HG03378 (cell line): ENCODE measurements around the gene TPD52L1.

Source experiments
- ATAC-seq: cut with Tn5 transposase; IDR thresholded peaks from one replicate; pipeline ENCODE4 v1.9.1; 2021; ENCODE audit warnings: mild to moderate bottlenecking, moderate library complexity; ENCODE audit not compliant: unreplicated experiment

The TPD52L1 gene

GRCh38 chr6:125205931-125206330, 52.4 kb downstream of the TPD52L1 start:
- no peak for ATAC-seq

- ATAC-seq: no peak
Measured at GRCh38 chr6:125206389-125206788, 52.8 kb downstream of the TPD52L1 start.

- no peak for ATAC-seq
Measured at GRCh38 chr6:125207956-125208355, 54.4 kb downstream of the TPD52L1 start.

DNA sequence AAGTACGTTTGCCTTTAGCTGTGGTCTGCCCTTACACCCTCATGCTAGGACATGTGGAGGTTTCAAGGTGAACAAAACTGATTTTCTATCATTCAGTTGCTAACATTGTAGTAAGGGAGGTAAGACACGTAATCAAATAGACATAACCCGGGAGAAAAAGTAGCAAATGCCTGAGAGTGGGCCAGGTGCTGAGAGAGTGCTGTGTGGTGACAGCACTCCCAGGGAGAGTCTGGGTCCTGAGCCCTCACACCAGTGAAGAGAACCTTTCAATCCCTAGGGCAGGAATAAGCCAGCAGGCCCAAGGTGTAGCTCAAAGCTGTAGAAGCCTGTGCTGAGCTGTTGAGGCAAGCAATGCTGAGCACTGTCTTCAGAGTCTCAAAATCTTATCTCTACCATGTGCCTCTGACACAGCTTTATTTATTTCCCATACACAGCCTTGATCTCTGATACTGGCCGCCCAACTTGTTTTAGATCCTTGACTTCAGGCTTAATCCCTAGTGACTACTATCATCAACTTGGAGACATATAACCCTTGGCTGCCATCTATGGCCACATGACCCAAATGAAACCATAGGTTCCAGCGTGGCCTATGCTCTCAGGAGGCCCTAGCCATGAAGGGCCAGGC, 55.2 kb downstream of the TPD52L1 start:
- ATAC-seq: no peak

DNA sequence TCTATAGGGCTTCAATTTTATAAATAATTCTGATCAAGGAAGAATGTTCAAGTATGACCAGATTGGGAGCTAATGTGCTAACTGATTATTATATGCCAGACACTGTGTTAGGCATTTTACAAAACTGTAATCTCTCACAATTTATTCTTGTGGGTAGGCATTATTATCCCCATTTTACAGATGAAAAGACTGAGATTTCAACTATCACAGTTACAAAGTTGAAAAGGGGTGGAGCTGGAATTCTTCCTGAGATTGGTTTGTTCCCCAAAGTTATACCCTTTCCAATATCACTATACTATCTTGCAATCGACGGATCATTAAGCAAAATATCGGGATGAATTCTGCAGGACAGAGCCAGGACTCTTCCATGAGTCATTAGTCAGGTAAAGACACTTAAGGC, 57.1 kb downstream of the TPD52L1 start:
- ATAC-seq: no peak

DNA sequence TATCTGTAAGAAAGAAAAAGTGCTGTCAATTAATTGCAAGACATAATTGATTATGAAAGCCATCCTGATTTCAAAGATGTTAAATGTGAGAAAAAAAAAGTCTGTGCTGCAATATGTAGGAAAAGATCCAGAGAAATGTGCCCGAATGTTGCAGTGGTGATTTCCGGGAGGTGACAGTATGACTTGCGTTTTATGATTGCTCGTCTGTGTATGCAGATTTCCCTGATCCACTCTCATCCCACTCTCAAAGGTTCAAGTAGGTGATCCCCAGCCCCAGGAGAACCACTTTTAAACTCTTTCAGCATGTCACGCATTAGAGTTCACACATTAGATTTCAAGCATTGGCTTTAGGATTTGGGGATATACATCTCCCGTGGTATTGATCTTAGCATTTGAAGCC, 57.8 kb downstream of the TPD52L1 start:
- no peak for ATAC-seq

DNA sequence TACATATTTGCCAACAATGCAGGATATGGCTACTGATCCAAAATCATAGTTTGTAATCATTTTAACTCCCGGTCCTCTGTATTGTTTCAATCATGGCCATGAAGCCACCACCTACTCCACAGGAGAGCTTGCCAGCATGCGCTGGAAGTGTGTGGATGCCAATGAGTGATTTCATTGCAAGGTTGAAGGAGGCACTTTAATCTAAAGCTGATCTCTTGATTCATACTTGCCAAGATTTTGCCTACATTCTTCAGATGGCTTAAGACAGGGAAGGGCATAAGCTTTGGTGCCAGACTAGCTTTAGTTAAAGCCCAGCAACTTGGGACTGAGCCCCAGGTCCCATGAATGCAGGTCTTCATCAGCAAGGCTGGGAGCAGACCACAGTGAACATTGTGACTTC, 58.8 kb downstream of the TPD52L1 start:
- ATAC-seq: no peak

DNA sequence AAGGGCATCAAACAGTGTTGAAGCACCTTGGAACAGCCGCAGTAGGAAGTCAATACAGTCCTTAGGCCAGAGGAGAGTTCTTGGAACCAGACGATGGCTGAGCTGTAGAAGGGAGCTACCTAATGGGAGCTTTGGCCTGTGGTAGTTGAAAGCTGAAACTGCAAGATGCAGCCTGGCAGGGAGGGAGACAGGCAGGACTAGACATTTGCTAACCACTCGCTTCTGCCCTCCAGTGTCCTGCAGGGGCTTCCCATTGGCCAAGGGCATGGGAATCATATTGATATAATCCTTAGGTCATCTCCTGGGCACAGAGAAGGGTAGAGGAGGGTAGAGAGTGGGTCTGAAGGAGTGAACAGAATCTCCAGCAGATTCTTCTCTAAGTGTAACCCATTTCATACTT, 60.4 kb downstream of the TPD52L1 start:
- no peak for ATAC-seq

- ATAC-seq: no peak
Measured at GRCh38 chr6:125215252-125215819, 61.8 kb downstream of the TPD52L1 start.

DNA sequence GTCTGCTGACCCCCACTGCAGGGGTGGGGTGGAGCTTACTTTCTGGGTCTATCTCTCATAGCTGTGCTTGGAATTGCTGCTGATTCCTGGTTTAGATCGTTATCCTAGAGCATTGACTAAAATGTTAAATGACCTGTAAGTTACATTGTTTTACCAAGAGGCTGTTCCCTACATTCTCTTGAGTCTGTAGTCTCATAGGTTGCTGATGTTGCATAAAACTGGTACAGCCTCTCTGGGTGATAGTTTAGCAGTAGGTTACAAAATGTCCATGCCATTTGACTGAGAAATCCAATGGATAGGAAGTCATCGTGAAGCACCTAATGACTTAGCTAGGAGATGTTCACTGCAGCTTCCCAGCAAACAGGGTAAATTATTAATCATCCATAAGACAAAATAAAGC, 62.4 kb downstream of the TPD52L1 start:
- no peak for ATAC-seq

DNA sequence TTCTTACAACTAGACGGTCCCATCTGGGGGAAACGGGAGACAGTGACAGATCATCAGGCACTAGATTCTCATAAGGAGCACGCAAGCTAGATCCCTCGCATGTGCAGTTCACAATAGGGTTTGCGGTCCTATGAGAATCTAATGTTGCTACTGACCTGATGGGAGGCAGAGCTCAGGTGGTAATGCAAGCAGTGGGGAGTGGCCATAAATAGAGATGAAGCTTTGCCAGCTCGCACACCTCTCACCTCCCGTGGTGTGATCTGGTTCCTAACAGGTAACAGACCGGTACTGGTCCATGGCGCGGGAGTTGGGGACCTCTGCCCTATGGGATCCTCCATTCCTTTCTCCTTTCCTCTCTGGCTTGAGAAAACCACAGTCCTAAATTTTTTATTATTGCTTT, 63.8 kb downstream of the TPD52L1 start:
- no peak for ATAC-seq

DNA sequence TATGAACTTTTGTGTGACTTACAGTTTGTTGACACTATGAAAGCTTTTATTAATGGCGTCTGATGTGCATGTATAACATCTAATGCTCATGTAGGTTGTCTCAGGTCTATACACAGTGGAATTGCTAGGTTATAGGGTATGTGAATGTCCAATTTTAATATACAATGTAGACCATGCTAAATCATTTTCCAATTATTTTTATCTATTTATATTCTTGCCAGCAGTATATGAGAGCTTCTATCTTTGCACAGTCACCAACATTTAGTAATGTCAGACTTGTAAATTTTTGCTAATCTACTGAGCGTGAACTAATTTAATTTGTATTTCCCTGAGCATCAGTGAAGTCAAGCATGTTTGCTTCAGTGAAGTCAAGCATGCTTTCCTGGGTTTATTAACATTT, 64.4 kb downstream of the TPD52L1 start:
- no peak for ATAC-seq

DNA sequence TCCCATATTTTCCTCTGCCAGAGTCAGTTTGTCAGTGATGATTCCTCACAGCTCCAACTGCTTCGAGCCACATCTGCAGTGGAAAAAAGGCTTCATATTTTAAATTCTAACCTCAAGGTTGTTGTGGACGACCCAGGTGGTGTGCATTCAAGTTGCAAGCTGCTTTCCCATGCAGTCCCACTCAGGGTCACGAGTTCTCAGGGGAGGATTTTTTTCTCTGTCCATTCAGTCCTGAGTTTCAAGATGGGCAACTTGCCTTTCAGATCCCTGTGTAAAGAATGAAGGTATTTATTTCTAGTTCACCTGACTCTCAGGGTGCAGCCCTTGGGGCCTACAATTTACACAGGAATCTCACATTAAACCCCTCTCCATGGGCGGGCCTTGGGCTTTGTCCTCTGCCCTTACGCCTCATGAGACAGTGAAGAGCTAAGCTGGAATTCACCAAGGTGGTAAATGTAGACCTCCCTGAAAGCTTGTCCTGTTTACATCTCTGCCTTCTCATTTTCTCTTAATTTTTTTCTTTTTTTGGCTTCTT, 65.9 kb downstream of the TPD52L1 start:
- ATAC-seq: no peak

DNA sequence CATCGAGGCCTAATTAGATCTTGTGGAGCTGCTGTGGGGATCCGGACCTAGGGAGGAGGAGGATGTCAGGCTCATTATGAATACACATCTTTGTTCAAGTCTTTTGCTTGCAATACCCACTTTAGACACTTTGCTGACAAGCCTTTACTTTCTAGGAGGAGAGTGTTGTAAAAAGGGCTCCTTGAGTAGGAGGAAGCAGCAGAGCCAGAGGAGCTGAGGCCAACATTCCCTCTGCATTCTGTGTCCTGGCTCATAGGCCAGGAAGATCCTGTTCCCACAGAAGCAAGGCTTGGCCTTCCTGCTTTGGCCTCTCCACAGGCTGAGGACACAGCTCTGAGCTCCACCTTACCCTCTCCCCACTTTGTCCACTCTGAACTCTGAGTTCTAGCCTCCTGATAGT, 67.1 kb downstream of the TPD52L1 start:
- no peak for ATAC-seq

GRCh38 chr6:125222531-125223455, 69.2 kb downstream of the TPD52L1 start:
- no peak for ATAC-seq

GRCh38 chr6:125224231-125224861, 70.8 kb downstream of the TPD52L1 start:
- no peak for ATAC-seq

DNA sequence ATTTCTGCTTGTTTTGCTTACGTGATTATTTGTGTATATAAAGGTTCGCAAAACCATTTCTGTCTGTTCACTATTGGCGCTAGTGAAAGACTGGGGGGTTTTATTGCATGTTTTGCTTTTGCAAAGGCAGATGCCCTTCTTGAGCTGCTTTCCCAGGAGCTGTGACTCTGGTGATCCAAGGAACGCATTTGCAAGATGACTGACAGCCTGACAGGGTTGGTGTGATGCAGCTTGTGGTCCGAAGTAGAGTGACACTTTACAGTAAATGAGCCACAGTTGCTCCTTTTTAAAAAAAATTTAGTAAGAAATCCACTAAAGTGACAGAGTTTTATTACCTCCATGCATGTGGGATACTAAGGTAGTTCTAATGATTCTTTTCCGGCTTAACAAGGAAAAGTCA, 73.7 kb downstream of the TPD52L1 start:
- no peak for ATAC-seq

- ATAC-seq: no peak
Measured at GRCh38 chr6:125228981-125229479, 75.5 kb downstream of the TPD52L1 start.

GRCh38 chr6:125230674-125231073, 77.1 kb downstream of the TPD52L1 start:
- no peak for ATAC-seq

DNA sequence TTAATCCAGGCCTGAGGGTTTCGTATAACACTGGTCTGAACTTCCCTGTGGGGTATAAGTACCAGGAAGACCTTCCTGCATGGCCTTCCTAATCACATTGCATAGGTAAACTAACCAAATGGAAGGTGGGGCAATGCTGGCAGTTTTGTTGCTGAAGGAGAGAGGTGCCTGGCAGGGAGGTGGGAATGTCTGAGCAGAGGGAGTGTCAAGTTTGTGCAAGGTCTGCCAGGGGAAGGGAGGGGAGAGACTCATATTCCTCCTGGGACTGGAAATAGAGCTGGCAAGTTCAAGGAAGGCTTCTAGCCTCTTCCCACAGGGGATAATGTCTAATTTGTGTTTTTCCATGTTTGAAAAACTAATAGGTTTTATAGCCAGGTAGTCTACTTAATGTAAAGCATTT, 77.6 kb downstream of the TPD52L1 start:
- no peak for ATAC-seq
